HG03521 (cell line): Measurements from ENCODE around the gene HS3ST3B1.

Source experiments
- ATAC-seq: cut with Tn5 transposase; IDR thresholded peaks from one replicate; pipeline ENCODE4 v1.9.1; 2021; ENCODE audit warnings: mild to moderate bottlenecking, moderate library complexity; ENCODE audit not compliant: unreplicated experiment

HS3ST3B1 gene

DNA sequence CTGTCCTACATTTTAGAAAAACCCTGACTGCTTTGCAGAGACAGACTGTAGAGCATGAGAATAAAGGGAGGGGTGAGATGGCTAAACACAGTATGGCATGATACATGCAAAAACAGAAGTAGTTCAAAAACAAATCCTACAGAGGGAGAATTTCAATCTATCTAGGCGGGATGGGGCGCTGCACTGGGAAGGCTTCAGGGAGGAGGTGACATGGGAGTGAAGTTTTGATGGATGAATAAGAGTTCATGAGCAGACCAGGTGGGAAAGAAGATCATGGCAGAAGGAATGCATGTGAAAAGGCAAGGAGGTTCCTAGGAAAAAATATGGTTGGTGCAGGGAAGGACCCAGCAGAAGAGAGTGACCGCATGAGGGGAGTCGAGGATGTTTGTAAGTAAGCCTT lies 19.2 kb downstream of the HS3ST3B1 start:
- ATAC-seq, result no peak

DNA sequence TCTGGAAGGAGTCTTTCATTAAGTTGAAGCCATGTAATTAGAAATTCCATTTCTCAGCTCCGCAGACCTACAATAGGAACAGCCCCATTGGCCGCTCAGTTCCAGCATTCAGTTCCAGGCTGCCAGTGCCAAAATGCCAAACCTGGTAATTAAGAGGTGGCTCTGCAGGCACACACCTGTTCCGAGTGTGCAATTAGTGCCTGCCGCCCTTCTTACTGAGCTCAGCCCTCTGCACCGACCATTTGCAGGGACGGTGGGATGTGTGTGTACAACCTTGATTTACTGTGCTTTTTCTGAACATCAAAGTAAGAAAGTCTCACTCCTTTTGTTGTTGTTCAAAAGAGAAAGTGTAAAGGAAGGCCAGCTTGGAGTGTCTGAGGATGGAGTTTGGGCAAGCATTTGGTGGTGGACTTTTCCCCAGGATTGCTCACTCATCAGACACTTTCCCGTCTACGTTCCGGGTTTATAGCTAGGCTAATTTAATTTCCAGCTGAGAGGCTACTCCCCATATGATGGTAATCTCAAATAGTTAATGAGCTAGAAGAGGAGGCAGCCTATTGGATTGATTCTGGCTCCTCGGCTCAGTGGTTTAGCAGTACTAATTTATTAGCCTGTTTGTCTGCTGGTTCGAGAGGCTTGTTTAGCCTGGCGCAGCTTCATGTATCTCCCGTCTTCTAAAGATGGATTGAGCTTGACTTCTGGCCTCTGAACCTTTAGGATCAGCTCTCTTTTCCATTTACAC lies 20.0 kb downstream of the HS3ST3B1 start:
- no peak for ATAC-seq

DNA sequence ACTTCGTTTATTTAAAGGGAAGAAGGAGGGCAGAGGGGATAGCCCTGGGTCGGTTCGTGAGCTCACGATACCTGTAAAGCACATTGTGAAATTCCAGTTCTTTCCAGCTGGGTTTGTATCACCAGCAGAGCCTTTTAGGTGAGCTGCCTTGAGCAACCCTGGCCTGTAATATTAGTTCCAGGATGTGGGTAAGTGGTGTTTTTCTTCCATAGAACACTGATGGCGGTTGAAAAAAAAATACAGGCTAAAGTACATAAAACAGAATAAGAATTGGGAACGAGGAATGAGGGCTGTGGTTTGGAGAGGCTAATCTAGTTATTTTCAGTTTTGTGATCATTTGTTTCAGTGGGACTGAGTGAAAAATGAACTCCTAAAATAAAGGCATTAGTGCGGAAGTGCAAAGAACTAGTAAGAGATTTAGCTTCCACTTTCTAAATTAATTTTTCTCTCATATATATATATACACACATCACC lies 20.6 kb downstream of the HS3ST3B1 start:
- no peak for ATAC-seq

DNA sequence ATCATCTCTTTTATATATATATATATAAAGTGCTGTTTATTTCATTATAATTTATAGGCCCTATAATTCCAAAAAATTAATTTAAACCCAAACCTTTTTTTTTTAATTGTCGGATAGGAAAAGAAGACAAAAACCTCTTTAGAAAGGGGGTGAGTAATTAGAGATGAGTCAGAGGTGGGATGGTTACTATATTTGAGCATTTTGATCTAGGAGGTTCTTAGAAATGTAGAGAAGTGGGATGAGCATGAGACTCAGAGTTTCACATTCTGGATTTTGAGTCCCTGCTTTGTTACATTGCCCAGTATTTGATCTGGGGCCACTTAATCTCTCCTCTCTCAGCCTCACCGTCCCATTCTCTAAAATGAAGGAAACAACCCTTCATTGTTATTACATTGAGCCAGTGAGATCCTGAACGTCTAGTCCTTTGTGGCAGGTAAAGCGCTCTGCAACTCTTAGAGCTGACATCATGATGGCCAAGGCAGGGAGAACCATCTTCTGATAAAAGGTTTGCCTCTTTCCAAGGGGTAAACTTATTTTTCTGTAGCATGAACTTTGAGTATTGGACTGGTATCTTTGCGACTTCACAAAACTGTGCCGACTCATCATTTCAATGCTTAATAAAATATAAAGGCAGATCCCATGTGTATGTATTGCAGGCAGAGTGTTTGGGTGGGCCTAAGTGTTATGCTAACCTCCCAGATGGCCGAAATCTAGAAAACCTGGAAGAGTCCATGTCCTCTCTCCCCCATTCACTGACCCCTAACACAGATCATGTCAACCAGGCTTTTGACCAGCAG lies 21.3 kb downstream of the HS3ST3B1 start:
- no peak for ATAC-seq

DNA sequence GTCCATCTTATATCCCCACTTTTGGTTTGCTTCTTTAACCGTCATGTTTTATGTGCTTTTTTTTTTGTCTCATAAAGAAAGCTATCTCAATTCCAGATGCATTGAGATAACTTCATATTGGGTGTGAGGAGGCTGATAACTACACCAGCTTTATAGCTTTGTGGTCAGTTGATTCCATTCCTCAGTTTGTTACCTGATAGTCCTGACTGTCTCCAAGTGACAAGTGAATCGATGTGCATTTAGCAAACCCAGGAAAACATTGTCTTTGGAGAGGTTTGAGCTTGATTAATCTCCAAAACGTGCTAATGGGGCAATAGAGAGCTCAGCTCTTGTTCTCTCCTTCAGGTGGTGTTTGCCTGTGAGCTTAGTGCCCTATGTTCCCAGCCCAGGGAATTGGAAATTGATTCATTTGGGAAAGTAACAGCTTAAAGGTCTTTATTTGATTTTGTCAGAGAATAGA lies 22.7 kb downstream of the HS3ST3B1 start:
- no peak for ATAC-seq

DNA sequence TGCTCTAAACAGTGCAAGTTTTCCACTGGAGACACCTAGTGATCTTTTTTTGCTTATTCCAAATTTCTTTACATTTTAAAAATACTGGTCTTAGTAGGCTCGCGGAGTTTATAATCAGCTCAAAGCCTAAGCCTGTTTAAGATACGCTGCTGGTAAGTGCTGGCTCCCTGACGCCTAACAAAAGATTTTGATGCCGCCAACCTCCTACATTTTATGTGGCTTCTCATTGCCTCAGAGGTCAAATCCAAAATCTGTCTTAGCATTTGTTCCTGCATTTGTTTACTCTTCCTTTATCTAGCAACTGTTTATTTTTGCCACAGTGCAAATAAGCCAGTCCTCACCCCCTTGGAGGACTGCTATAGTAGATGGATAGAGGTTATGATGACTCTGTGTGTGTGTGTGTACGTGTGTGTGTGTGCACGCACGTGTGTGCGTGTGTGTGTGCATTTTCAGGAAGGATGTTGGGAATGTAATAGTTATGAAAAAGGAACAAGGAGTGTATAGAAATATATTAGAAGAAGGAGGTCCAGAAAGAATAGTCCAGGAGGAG lies 24.8 kb downstream of the HS3ST3B1 start:
- ATAC-seq, result no peak

DNA sequence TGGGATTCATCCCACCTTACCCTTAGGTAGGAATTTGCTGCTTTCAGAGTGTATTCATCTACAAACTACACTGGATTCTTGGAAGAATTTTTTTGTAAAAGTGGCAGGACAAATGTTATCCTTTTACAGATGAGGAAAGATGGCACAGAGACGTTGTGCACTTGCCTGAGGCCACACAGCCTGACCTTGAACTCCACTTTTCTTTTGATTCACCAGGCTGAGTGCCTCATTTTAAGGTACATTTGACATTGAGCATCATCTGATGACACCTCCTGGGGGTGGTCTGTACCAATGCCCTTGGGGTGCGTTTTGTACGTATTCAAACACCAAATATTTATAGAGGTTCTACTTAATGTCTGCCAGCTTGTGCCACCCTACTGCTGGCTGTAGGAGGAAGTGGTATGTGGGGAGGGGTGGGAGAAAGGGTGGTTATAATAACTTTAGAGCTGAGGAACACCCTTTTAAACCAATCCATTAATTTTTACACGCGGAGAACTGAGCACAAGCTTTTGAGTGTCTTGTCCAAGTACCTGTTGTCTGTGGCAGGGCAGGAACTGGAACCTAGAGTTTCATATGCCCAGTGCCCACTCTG lies 29.1 kb downstream of the HS3ST3B1 start:
- no peak for ATAC-seq

DNA sequence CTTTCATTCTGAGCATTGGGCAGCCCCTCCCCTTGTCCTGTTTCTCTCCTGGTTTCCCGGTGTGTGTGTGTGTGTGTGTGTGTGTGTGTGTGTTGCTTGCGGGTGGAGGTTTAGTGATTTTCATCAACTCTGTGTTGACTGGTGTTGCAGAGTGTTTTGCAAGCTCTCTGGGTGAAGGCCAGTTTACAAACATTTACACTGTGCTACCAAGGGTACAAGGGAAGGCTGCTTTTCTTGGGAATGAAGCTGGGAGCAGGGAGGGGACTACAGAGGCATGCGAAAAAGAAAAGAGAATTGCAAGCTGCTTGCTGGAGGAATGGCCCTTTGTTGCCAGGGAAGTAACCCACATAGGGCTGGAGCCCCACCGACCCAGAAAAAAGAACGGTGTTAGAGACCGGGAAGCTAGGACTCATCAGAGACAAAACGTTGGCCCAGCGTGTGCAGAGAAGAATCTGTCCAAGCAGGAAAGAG lies 29.6 kb downstream of the HS3ST3B1 start:
- ATAC-seq, result no peak

DNA sequence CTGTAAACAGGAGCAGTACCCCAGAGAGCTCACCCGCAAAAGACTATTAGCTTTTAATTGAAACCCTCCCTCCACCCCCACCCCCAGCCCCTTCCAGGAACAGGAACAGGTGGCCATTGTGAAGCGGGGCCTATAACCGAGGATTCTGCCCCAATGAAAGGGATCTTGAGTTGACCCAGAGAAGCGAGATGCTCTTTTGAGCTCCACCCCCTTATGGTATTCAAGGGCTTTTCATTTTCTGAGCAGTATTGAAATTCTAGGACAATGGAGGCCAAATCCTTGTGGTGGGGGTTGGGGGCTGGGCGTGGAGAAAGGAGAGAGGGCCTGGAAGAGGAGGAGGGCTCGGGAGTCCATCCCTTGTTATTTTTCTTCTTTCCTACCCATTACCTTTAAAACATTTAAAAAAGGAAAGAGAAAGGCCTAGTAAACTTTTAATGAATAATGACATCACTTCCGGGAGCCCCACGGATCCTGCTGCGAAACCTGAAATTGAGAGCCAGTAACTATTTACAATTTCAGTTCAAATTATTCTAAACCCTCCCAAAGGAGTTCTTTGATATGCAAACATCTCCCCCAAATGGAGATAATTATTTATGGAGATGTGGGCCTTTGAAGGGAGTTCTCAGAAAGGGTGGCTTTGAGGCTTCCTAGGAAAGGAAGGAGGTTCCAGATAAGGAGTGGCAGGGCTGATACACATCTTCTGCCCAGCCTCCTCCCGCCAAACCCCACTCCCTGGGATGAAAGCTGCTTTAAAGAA lies 30.5 kb downstream of the HS3ST3B1 start:
- no peak for ATAC-seq

DNA sequence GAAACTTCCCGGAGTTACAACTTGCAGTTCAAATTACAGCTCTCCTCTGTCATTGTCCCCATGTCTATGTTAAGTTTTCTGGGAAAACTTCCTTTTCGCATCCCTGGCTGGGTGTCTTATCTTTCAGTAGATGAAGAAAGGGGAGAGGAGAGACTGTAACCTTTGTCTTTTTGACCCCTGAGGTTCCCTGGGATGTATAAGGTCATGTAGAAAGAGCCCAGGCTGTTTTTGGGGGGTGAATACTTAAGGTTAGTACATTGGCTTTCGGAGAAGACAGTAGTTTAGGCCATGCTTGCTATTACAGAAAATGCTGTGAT lies 31.1 kb downstream of the HS3ST3B1 start:
- no peak for ATAC-seq

DNA sequence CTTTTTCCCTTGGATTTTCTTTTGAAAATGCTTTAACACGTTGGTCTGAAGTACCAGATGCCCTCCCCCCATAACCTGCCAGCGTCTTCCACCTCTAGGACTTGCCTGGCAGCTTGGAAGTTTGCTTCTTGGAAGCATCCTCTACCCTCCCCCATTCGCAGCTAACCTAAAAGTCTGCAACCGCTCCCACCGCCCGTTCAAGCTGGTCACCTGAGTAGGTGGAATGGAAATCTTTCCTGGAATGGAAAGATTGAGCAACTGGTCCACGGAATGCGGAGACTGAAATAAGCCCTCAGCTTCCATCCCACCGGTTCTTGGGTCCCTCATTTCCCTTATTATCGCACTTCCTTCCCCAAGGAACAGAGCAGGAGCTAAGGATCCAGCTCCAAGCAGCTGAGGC lies 31.4 kb downstream of the HS3ST3B1 start:
- ATAC-seq, result no peak

DNA sequence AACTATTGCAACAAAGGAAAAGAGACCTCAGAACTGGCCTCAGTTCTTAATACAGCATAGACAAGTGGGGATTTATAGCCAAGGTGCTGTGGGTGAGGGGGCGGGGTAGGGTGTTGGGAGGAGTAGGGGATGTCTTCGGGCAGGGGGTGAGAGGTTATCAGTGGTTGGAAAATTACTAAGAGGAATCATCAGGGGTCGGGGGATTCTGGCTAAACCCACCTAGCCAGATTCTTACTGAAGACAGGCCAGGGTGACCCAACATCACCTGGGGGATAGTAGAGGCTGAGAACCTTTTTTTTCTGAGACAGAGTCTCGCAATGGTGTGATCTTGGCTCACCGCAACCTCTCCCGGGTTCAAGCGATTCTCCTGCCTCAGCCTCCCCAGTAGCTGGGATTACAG lies 32.6 kb downstream of the HS3ST3B1 start:
- no peak for ATAC-seq

DNA sequence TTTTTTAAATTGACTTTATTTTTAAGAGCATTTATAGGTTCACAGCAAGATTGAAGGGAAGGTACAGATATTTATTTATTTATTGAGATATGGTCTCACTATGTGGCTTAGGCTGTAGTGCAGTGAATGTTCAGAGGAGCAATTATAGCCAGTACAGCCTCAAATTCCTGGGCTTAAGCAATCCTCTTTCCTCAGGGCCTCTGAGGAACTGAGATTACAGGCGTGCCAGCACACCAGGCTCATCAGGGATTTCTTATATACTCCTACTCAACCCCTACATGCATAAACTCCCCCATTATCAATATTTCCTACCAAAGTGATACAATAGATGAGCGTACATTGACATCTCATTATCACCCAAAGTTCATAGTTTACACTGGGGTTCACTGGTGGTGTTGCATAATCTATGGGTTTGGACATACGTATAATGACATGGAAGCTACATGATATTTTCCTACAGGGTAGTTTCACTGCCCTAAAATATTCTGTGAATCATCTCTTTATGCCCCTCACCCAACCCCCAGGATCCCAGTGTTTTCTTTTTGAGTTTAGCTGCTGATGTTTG lies 33.5 kb downstream of the HS3ST3B1 start:
- no peak for ATAC-seq

DNA sequence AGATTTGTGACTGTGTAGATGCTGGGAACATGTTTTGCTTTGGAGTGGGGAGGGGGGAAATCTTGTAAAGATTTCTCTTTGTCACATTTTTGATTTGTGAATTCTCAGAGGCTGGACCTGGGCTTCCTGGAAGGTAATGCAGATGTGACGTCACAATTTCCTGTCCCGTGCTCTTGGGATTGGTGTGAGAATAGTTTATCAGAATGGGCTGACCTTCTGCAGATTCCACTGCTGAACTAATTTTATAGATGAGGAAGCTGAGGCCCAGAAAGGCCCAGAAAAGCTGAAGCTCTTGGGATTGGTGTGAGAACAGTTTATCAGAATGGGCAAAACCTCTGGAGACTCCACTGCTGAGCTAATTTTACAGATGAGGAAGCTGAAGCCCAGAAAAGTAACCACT lies 34.0 kb downstream of the HS3ST3B1 start:
- ATAC-seq, result no peak

DNA sequence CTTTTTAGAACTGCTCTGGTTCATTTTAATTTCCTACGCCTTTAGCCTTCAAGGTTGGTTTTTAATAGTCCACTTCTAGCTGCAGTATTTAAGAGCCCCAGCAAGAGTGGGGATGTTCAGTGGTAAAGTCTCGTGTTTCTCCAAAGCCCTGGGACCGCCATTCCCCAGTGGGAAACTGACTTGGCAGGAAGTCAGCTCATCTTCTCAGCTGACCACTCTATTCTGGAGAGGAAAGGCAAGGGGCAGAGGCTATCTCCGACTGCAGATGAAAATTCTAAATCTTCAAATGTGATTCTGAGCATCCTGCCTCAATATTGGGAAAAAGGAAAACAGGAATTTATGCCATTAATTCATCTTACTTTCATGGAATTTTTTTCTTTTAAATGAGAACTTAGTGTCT lies 35.5 kb downstream of the HS3ST3B1 start:
- no peak for ATAC-seq

DNA sequence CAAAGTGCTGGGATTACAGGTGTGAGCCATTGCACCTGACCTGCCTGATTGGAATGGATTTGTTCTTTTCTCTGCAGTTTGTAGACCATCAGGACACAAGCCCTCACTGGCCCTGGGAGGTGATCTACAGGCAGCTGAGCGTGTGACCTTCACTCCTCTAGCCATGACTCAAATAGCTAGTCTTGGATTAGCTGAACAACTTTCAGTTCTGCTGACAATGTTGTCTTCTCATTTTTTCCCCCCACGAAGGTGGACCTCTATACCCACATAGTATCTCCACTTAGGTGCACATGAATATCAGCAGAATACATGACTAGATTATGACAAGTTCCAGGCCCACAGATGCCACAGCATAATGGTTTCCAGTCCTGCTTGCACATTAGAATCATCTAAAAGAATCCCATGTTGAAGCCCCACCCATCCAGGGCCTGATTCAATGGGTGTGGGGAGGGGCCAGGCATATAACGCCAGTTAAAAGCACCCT lies 36.8 kb downstream of the HS3ST3B1 start:
- ATAC-seq, result peak; percentile 73

DNA sequence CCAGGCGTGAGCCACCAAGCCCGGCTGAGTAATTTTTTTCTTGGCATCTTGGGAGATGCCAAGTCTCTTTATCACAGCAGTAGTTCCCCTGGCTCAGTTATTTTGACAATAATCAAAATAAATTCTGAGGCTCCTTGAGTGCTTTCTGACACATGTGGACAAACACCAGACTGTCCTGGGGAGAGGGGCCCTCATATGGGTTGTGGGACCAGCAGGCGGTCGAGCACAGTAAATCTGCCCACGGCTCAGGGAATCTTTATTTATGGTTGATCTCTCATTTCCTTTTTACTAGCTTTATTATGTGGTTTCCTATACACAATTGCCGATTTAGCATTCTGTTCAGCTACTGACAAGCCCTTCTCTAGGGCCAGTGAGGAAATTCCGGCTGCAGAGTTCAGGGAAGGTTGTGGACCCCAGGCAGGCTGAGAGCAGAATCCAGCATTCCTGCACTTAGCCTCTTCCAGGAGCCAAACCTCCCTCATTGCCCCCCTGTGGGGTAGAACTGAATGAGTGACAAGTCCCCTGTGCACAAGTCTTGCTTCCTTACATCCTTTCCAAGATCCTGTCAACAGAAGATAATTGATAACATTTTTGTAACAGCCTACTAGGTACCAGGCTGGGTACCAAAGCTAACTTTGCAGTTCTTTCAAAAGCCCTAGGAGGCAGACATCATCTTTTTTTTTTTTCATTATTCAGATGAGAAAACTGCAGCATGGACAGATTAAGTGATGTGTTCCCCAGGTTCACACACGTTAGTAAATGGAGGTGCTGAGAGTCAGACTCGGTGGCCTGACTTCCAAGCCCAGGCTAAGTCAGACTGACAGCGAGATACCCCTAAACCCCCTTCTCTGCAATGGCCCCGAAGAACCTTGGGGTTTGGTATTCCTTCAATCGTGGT lies 40.2 kb downstream of the HS3ST3B1 start:
- ATAC-seq, result no peak

DNA sequence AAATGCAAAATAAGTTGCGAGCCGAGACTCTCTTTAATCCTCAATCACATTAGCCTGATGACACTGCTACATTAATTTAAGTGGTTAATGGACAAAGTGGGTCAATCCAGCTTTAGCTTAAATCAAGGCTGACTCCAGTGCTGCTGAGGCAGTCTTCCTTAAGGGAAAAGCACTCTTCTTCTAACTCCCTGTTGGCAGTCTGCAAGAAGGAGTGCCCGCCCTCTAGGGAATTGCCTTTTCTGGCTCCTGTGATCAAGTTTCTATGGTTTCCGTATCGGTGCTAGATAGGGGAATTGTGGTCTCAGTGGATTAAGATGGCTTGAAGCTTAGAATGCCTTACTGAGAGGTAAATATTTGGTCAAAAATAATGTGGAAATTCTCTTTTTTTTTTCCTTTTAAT lies 41.0 kb downstream of the HS3ST3B1 start:
- ATAC-seq, result no peak

DNA sequence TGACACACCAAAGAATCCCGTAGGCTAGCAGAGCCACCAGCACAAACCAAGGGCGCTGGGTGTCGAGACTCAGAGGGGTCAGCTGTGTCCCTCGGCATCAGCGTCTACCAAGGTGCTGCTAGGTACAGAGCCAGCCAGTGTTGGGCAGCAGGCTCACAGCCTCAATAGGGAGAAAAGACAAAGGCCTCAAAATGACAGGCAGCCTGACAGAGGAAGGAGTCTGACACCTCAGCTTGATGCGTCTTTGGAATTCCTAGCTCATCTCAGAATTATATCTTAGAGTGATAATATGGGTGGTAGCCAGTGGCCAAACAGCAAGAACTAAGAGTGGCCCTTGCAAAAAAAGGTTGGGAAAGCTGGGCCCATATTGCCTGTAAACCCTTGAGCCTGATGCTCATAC lies 45.9 kb downstream of the HS3ST3B1 start:
- ATAC-seq, result no peak
